Trophoblast cell (in vitro differentiated cells and primary cell): ENCODE data around the gene MGAT4D.
"Not testable (repeated sequence)": the region's sequence is repeated elsewhere in the genome, so short reads cannot be mapped to it uniquely, and the experiment has no call there.

Experiments
- DNase-seq, 2 donors: peaks; one replicate each; pipeline ENCODE4 v3.0.0-alpha.2; 2016
- H2AFZ ChIP-seq: 2 replicates; pipeline ENCODE4 v1.6.1; 2013; ENCODE audit warnings: low read length, moderate library complexity, mild to moderate bottlenecking; ENCODE audit not compliant: insufficient read depth, poor library complexity
- H2AK5ac ChIP-seq: 2 replicates; pipeline ENCODE4 v1.6.1; 2013; ENCODE audit warnings: mild to moderate bottlenecking, low read length
- H2BK120ac ChIP-seq: 2 replicates; pipeline ENCODE4 v1.6.1; 2013; ENCODE audit warnings: low read length, mild to moderate bottlenecking, moderate library complexity; ENCODE audit not compliant: insufficient read depth, poor library complexity
- H2BK12ac ChIP-seq: 2 replicates; pipeline ENCODE4 v1.6.1; 2013; ENCODE audit warnings: mild to moderate bottlenecking, low read length, moderate library complexity
- H2BK5ac ChIP-seq: 2 replicates; pipeline ENCODE4 v1.6.1; 2013; ENCODE audit warnings: low read length, low read depth, moderate library complexity, mild to moderate bottlenecking; ENCODE audit not compliant: poor library complexity
- H3K14ac ChIP-seq: 2 replicates; pipeline ENCODE4 v1.6.1; 2013; ENCODE audit warnings: mild to moderate bottlenecking, low read length
- H3K18ac ChIP-seq: 2 replicates; pipeline ENCODE4 v1.6.1; 2013; ENCODE audit warnings: mild to moderate bottlenecking, low read length
- H3K23ac ChIP-seq: 2 replicates; pipeline ENCODE4 v1.6.1; 2013; ENCODE audit warnings: low read length
- H3K27ac ChIP-seq: 2 replicates; pipeline ENCODE4 v1.5.1; 2013; ENCODE audit warnings: low read depth, mild to moderate bottlenecking, inconsistent platforms, low read length, moderate library complexity
- H3K27me3 ChIP-seq: 2 replicates; pipeline ENCODE4 v1.6.1; 2013; ENCODE audit warnings: inconsistent platforms, mild to moderate bottlenecking, low read length, moderate library complexity; ENCODE audit not compliant: insufficient read depth
- H3K36me3 ChIP-seq, 2 experiments: 1 replicate in 1 of 2; 2 replicates in 1 of 2; pipeline ENCODE4 v1.6.1; 2013; ENCODE audit warnings: low read length in 2 of 2, mild to moderate bottlenecking in 2 of 2, moderate library complexity in 1 of 2; ENCODE audit not compliant: insufficient read depth in 2 of 2, control insufficient read depth in 1 of 2
- H3K4ac ChIP-seq: 2 replicates; pipeline ENCODE4 v1.6.1; 2013; ENCODE audit warnings: low read depth, mild to moderate bottlenecking, low read length, moderate library complexity
- H3K4me1 ChIP-seq, 2 experiments: 1 replicate in 1 of 2; 2 replicates in 1 of 2; pipeline ENCODE4 v1.6.1; 2013; ENCODE audit warnings: low read length in 2 of 2, mild to moderate bottlenecking in 2 of 2, moderate library complexity in 1 of 2; ENCODE audit not compliant: insufficient read depth in 2 of 2, control insufficient read depth in 1 of 2
- H3K4me2 ChIP-seq: 2 replicates; pipeline ENCODE4 v1.6.1; 2013; ENCODE audit warnings: inconsistent platforms, mild to moderate bottlenecking, low read length, moderate library complexity
- H3K4me3 ChIP-seq: 2 replicates; pipeline ENCODE4 v1.5.1; 2013; ENCODE audit warnings: mild to moderate bottlenecking, low read depth, low read length, inconsistent platforms
- H3K79me1 ChIP-seq: one replicate; pipeline ENCODE4 v1.6.1; 2013; ENCODE audit warnings: low read length
- H3K79me2 ChIP-seq: 2 replicates; pipeline ENCODE4 v1.6.1; 2013; ENCODE audit warnings: low read length, mild to moderate bottlenecking; ENCODE audit not compliant: control insufficient read depth, insufficient read depth, poor library complexity
- H3K9ac ChIP-seq: 2 replicates; pipeline ENCODE4 v1.6.1; 2013; ENCODE audit warnings: mild to moderate bottlenecking, low read length
- H3K9me3 ChIP-seq: 2 replicates; pipeline ENCODE4 v1.6.1; 2013; ENCODE audit warnings: low read depth, mild to moderate bottlenecking, control low read depth, inconsistent platforms, low read length; ENCODE audit not compliant: insufficient read depth
- H4K12ac ChIP-seq: 2 replicates; pipeline ENCODE4 v1.6.1; 2013; ENCODE audit warnings: low read depth, mild to moderate bottlenecking, low read length, moderate library complexity
- H4K8ac ChIP-seq: 2 replicates; pipeline ENCODE4 v1.6.1; 2013; ENCODE audit warnings: low read depth, mild to moderate bottlenecking, low read length, moderate library complexity
- H4K91ac ChIP-seq: one replicate; pipeline ENCODE4 v1.6.1; 2013; ENCODE audit warnings: low read depth, mild to moderate bottlenecking, low read length, moderate library complexity
- WGBS: extraction: QIAGEN DNeasy Blood & Tissue Kit; methylation state at CpG from one replicate; pipeline ENCODE4 v1.1.7; 2013; ENCODE audit warnings: missing lambda C conversion rate; ENCODE audit not compliant: insufficient read length, insufficient coverage; ENCODE audit errors: extremely low coverage; 5-methylcytosine and 5-hydroxymethylcytosine counted together

MGAT4D gene

GRCh38 chr4:140444347-140444746 is 53.7 kb downstream of the MGAT4D start:
- H2BK5ac ChIP-seq, H3K4me1 ChIP-seq, H2AK5ac ChIP-seq, H3K36me3 ChIP-seq, H4K8ac ChIP-seq, H4K91ac ChIP-seq, H3K9me3 ChIP-seq, DNase-seq, H3K79me2 ChIP-seq, H3K14ac ChIP-seq, H3K27ac ChIP-seq, H3K27me3 ChIP-seq, H3K79me1 ChIP-seq, H3K18ac ChIP-seq, H2AFZ ChIP-seq, H2BK120ac ChIP-seq, H3K23ac ChIP-seq, H3K9ac ChIP-seq, H3K4ac ChIP-seq, H2BK12ac ChIP-seq, H3K4me3 ChIP-seq, H4K12ac ChIP-seq, H3K4me2 ChIP-seq: not testable (repeated sequence)
- WGBS: no CpG with 5 or more reads among the region's 4 CpGs

DNA sequence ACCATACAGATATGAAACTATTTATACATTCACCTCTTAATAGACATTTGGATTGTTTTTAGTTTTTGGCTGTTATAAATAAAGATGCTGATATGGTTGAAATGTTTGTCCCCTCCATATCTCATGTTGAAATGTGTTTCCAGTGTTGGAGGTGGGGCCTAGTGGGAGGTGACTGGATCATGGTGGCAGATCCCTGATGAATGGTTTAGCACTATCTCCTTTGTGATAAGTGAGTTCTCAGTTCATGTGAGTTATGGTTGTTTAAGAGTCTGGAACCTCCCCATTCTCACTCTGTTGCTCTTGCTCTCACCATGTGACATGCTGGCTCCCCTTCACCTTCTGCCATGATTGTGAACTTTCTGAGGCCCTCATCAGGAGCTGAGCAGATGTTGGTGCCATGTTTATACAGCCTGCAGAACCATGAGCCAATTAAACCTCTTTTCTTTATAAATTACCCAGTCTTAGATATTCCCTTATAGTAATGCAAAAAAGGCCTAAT is 58.4 kb downstream of the MGAT4D start:
- DNase-seq: no peak
- Histone ChIP-seq H3K79me1 (no peaks in the 10 kb centered on the region), H3K4me1 (no peaks in the 10 kb centered on the region), H3K9me3 (no peaks in the 10 kb centered on the region), H2AK5ac (no peak overlapping the region), H3K18ac (no peak overlapping the region), H2BK12ac (no peak overlapping the region), H3K4ac (no peak overlapping the region), H3K9ac (no peak overlapping the region), H4K12ac (no peak overlapping the region), H4K91ac (no peak overlapping the region), H3K27me3 (no peaks in the 10 kb centered on the region), H2BK5ac (no peak overlapping the region), H3K79me2 (no peaks in the 10 kb centered on the region), H3K36me3 (no peaks in the 10 kb centered on the region), H2BK120ac (no peak overlapping the region), H3K14ac (no peak overlapping the region), H3K4me3 (no peak overlapping the region), H3K4me2 (no peak overlapping the region), H4K8ac (no peak overlapping the region), H3K27ac (no peak overlapping the region), H3K23ac (no peak overlapping the region), H2AFZ (no peak overlapping the region)

GRCh38 chr4:140427919-140428471 is 70.1 kb downstream of the MGAT4D start:
- Histone ChIP-seq H3K4me3 (no peak overlapping the region), H3K14ac (no peak overlapping the region), H3K4me1 (peaks cover 0 to 6% of the 10 kb centered on the region in 2 experiments), H2AK5ac (no peak overlapping the region), H3K4me2 (peak overlapping the region; percentile 95), H3K23ac (no peak overlapping the region), H3K27me3 (no peaks in the 10 kb centered on the region), H3K79me2 (no peaks in the 10 kb centered on the region), H2BK12ac (no peak overlapping the region), H4K12ac (no peak overlapping the region), H2AFZ (peak overlapping the region; percentile 9), H3K27ac (no peak overlapping the region), H3K18ac (no peak overlapping the region), H3K9ac (no peak overlapping the region), H2BK5ac (no peak overlapping the region), H3K36me3 (no peaks in the 10 kb centered on the region), H3K9me3 (peaks cover 2% of the 10 kb centered on the region), H3K79me1 (no peaks in the 10 kb centered on the region), H3K4ac (no peak overlapping the region), H2BK120ac (no peak overlapping the region), H4K8ac (no peak overlapping the region), H4K91ac (no peak overlapping the region)
- WGBS: no CpG with 5 or more reads among the region's 7 CpGs
- DNase-seq: no peak

GRCh38 chr4:140427106-140427918 is 70.8 kb downstream of the MGAT4D start, which contains the start of gene CLGN:
Gene CLGN (minus strand): TSS chr4:140427648. CDS start chr4:140413078, 14,570 bp downstream.
- H3K27ac ChIP-seq: no peak within 1 kb of the TSS
- H3K4ac ChIP-seq: no peak within 1 kb of the TSS
- no peak within 1 kb of the TSS for H3K23ac ChIP-seq
- H2BK5ac ChIP-seq: no peak within 1 kb of the TSS
- H4K91ac ChIP-seq: no peak within 1 kb of the TSS
- peak within 1 kb of the TSS; percentile 83 for H3K4me3 ChIP-seq
- H3K4me2 ChIP-seq: peak within 1 kb of the TSS; percentile 95
- no peak within 1 kb of the TSS for H3K18ac ChIP-seq
- H3K27me3 ChIP-seq: no peaks in the 10 kb centered on the region
- H2BK12ac ChIP-seq: no peak within 1 kb of the TSS
- DNase-seq: peak; percentile 27 to 58
- no peak within 1 kb of the TSS for H2BK120ac ChIP-seq
- no peak within 1 kb of the TSS for H4K8ac ChIP-seq
- H3K36me3 ChIP-seq: no peaks in the 10 kb centered on the region
- H3K79me2 ChIP-seq: no peaks in the 10 kb centered on the region
- H3K14ac ChIP-seq: no peak within 1 kb of the TSS
- H3K9ac ChIP-seq: no peak within 1 kb of the TSS
- H3K4me1 ChIP-seq: peaks cover 0 to 6% of the 10 kb centered on the region in 2 experiments
- H2AFZ ChIP-seq: peak within 1 kb of the TSS; percentile 9
- H3K9me3 ChIP-seq: peaks cover 2% of the 10 kb centered on the region
- H4K12ac ChIP-seq: no peak within 1 kb of the TSS
- no peaks in the 10 kb centered on the region for H3K79me1 ChIP-seq
- H2AK5ac ChIP-seq: no peak within 1 kb of the TSS
- no CpG with 5 or more reads among the region's 73 CpGs for WGBS
